Measurements from ENCODE around the gene NFIB.

DNA sequence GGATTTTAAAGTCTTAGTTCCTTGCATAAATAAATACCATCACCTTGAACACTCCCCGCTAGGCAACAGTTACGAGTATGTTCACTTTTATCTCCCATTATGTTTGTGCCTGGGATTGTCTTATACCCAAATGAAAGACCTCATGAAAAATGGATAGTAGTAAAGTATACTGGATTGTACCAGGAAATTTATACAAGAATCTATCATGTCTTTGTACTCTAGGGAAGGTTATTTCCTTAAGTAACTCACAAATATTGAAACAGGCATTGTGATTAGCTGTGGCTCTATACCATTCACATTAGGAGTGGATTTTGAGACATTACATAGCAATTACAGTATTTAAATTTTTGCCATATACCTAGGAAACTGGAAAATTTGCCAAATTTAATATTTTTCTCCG lies 24.0 kb downstream of the NFIB start:
- no peak for TF ChIP-seq CTCF (conservative IDR thresholded peaks at IDR 0.05; ENCODE audit: low read length)
- no peak for TF ChIP-seq EZH2phosphoT487 (IDR thresholded peaks at IDR 0.05; ENCODE audit: borderline replicate concordance)
